Measurements from ENCODE around the gene TNS3.

The TNS3 gene

GRCh38 chr7:47489624-47490023, 92.3 kb downstream of the TNS3 start:
- no peak for DNase-seq (ENCODE audit: low read depth in 4 of 4, low spot score in 1 of 4)

GRCh38 chr7:47488969-47489342, 93.0 kb downstream of the TNS3 start:
- no peak for DNase-seq (ENCODE audit: low read depth in 4 of 4, low spot score in 1 of 4)

- DNase-seq (ENCODE audit: low read depth in 4 of 4, low spot score in 1 of 4), result no peak
These were observed 93.5 kb downstream of the TNS3 start for GRCh38 chr7:47488201-47488968.

- no peak for DNase-seq (ENCODE audit: low read depth in 4 of 4, low spot score in 1 of 4)
These were observed 96.1 kb downstream of the TNS3 start for GRCh38 chr7:47485640-47486435.

GRCh38 chr7:47484923-47485639, 96.8 kb downstream of the TNS3 start:
- DNase-seq (ENCODE audit: low read depth in 4 of 4, low spot score in 1 of 4), result no peak

GRCh38 chr7:47484457-47484856, 97.5 kb downstream of the TNS3 start:
- no peak for DNase-seq (ENCODE audit: low read depth in 4 of 4, low spot score in 1 of 4)

- no peak for DNase-seq (ENCODE audit: low read depth in 4 of 4, low spot score in 1 of 4)
These were observed 98.2 kb downstream of the TNS3 start for GRCh38 chr7:47483604-47484273.

- no peak for DNase-seq (ENCODE audit: low read depth in 4 of 4, low spot score in 1 of 4)
These were observed 99.7 kb downstream of the TNS3 start for GRCh38 chr7:47482013-47482875.

GRCh38 chr7:47481541-47482012, 100.3 kb downstream of the TNS3 start:
- DNase-seq (ENCODE audit: low read depth in 4 of 4, low spot score in 1 of 4), result no peak

- DNase-seq (ENCODE audit: low read depth in 4 of 4, low spot score in 1 of 4), result no peak
These were observed 101.1 kb downstream of the TNS3 start for GRCh38 chr7:47480576-47481538.

- no peak for DNase-seq (ENCODE audit: low read depth in 4 of 4, low spot score in 1 of 4)
These were observed 101.9 kb downstream of the TNS3 start for GRCh38 chr7:47479821-47480575.

GRCh38 chr7:47478926-47479711, 102.8 kb downstream of the TNS3 start:
- no peak for DNase-seq (ENCODE audit: low read depth in 4 of 4, low spot score in 1 of 4)

GRCh38 chr7:47478017-47478344, 103.9 kb downstream of the TNS3 start:
- DNase-seq (ENCODE audit: low read depth in 4 of 4, low spot score in 1 of 4), result no peak

GRCh38 chr7:47477191-47478016, 104.5 kb downstream of the TNS3 start:
- no peak for DNase-seq (ENCODE audit: low read depth in 4 of 4, low spot score in 1 of 4)

GRCh38 chr7:47475880-47476227, 106.1 kb downstream of the TNS3 start:
- DNase-seq (ENCODE audit: low read depth in 4 of 4, low spot score in 1 of 4), result no peak

GRCh38 chr7:47474937-47475879, 106.7 kb downstream of the TNS3 start:
- no peak for DNase-seq (ENCODE audit: low read depth in 4 of 4, low spot score in 1 of 4)

Data from stimulated activated CD4-positive, alpha-beta T cell treated with anti-CD3 and anti-CD28 coated beads, Interleukin-1b, Interleukin-23, amount 100 ng/mL, for 24 hours (primary cell).